CD14-positive monocyte (primary cell): ENCODE data around the gene GPANK1. TPM values are rescaled to one million over a fixed set of nuclear protein-coding genes. Genes with fewer than 3 reads are reported as not detected.

Source experiments
- DNase-seq, 3 donors: peaks; one replicate each; pipeline ENCODE4 v3.0.0-alpha.2; 2011 to 2022
- H2AFZ ChIP-seq: 2 replicates; pipeline ENCODE4 v1.6.0; 2012; ENCODE audit warnings: mild to moderate bottlenecking, low read depth, low read length, inconsistent platforms; ENCODE audit not compliant: insufficient read depth, poor library complexity, severe bottlenecking
- H3K27ac ChIP-seq, 2 donors: 1 replicate in 1 of 2; 2 replicates in 1 of 2; pipeline ENCODE4 v1.5.1; 2012 to 2013; ENCODE audit warnings: low read length in 2 of 2, control low read depth in 1 of 2, inconsistent platforms in 1 of 2, low read depth in 1 of 2, mild to moderate bottlenecking in 1 of 2
- H3K27me3 ChIP-seq, 2 donors: one replicate each; pipeline versions ENCODE4 v1.6.0 to v1.6.1; 2011 to 2013; ENCODE audit warnings: low read length in 2 of 2; ENCODE audit not compliant: control insufficient read depth in 2 of 2, insufficient read depth in 2 of 2
- H3K36me3 ChIP-seq, 2 donors: replicated peaks in 1 of 2; 1 replicate in 1 of 2; 2 replicates in 1 of 2; pipeline versions ENCODE4 v1.5.1 to v1.6.1; 2012 to 2013; ENCODE audit warnings: low read length in 2 of 2, control low read depth in 1 of 2, inconsistent platforms in 1 of 2, mild to moderate bottlenecking in 1 of 2; ENCODE audit not compliant: insufficient read depth in 2 of 2, control insufficient read depth in 1 of 2
- H3K4me1 ChIP-seq, 2 donors: 1 replicate in 1 of 2; 2 replicates in 1 of 2; pipeline versions ENCODE4 v1.5.1 to v1.6.1; 2012 to 2013; ENCODE audit warnings: low read length in 2 of 2, control low read depth in 1 of 2, inconsistent platforms in 1 of 2, mild to moderate bottlenecking in 1 of 2, moderate library complexity in 1 of 2; ENCODE audit not compliant: insufficient read depth in 2 of 2, control insufficient read depth in 1 of 2
- H3K4me2 ChIP-seq: replicated peaks from 2 replicates; pipeline ENCODE3; 2012; ENCODE audit warnings: low read length, moderate library complexity, mild to moderate bottlenecking; ENCODE audit not compliant: poor library complexity, severe bottlenecking; ENCODE audit errors: extremely low read depth
- H3K4me3 ChIP-seq, 3 experiments: fragments of 200-600 bp in 1 of 3; sonication (generic) in 1 of 3; replicated peaks in 1 of 3; 1 replicate in 2 of 3; 2 replicates in 1 of 3; pipeline ENCODE4 v1.5.1; 2011 to 2013; ENCODE audit warnings: low read length in 3 of 3, mild to moderate bottlenecking in 3 of 3, control low read depth in 2 of 3, low read depth in 2 of 3, inconsistent platforms in 1 of 3, moderate library complexity in 1 of 3
- H3K79me2 ChIP-seq: 2 replicates; pipeline ENCODE4 v1.6.0; 2012; ENCODE audit warnings: mild to moderate bottlenecking, control low read depth, inconsistent platforms, low read length, moderate library complexity; ENCODE audit not compliant: insufficient read depth
- H3K9ac ChIP-seq: 2 replicates; pipeline ENCODE4 v1.6.0; 2017; ENCODE audit warnings: low read length, mild to moderate bottlenecking; ENCODE audit not compliant: insufficient read depth, poor library complexity, severe bottlenecking
- H3K9me3 ChIP-seq, 2 donors: replicated peaks in 1 of 2; 1 replicate in 1 of 2; 2 replicates in 1 of 2; pipeline versions ENCODE4 v1.5.1 to v1.6.1; 2012 to 2013; ENCODE audit warnings: low read length in 2 of 2, control low read depth in 1 of 2; ENCODE audit not compliant: control insufficient read depth in 1 of 2, insufficient read depth in 1 of 2
- H4K20me1 ChIP-seq: 2 replicates; pipeline ENCODE4 v1.6.0; 2012; ENCODE audit warnings: mild to moderate bottlenecking, low read length, control low read depth, moderate library complexity; ENCODE audit not compliant: insufficient read depth
- H3K27ac Mint-ChIP-seq, 7 donors: one replicate each; pipeline ENCODE4 v1.8.0; 2020; ENCODE audit warnings: mild to moderate bottlenecking in 7 of 7, mixed read lengths in 7 of 7, moderate library complexity in 6 of 7, inconsistent platforms in 2 of 7
- H3K27me3 Mint-ChIP-seq, 3 donors: one replicate each; pipeline ENCODE4 v1.8.0; 2021 to 2022; ENCODE audit warnings: low read depth in 3 of 3, mild to moderate bottlenecking in 3 of 3, mixed read lengths in 3 of 3, moderate library complexity in 3 of 3, inconsistent platforms in 1 of 3
- H3K36me3 Mint-ChIP-seq, 2 donors: one replicate each; pipeline ENCODE4 v1.8.0; 2020; ENCODE audit warnings: mixed read lengths in 2 of 2, inconsistent platforms in 1 of 2, mild to moderate bottlenecking in 1 of 2
- H3K4me1 Mint-ChIP-seq: one replicate; pipeline ENCODE4 v1.8.0; 2020; ENCODE audit warnings: mild to moderate bottlenecking, mixed read lengths
- H3K4me3 Mint-ChIP-seq, 2 donors: one replicate each; pipeline ENCODE4 v1.8.0; 2020; ENCODE audit warnings: mild to moderate bottlenecking in 2 of 2, mixed read lengths in 2 of 2, moderate library complexity in 1 of 2
- H3K9me3 Mint-ChIP-seq, 7 donors: one replicate each; pipeline ENCODE4 v1.8.0; 2020 to 2022; ENCODE audit warnings: mixed read lengths in 7 of 7, mild to moderate bottlenecking in 6 of 7, moderate library complexity in 6 of 7, inconsistent platforms in 2 of 7
- WGBS: methylation state at CpG from one replicate; pipeline ENCODE4 v1.1.5; 2013; ENCODE audit warnings: missing lambda C conversion rate; ENCODE audit not compliant: insufficient coverage; 5-methylcytosine and 5-hydroxymethylcytosine counted together
- intact Hi-C, 2 donors: fragments of 100-400 bp; cut with micrococcal nuclease; formaldehyde crosslinking; loops; one replicate each; pipeline versions ENCODE4 v1.15.0 to v1.15.1; 2023
- polyA plus RNA-seq, 3 donors: library from polyadenylated mRNA; depleted of rRNA in 1 of 3; unstranded in 2 of 3; stranded (reverse) in 1 of 3; fragments of 300-500 nt in 2 of 3; fragments of >200 nt in 1 of 3; fragmentation: Illumina TruSeq in 2 of 3; gene quantifications; 1 replicate in 2 of 3; 2 replicates in 1 of 3; pipeline ENCODE4 v1.2.3, GENCODE V29; 2012 to 2021
- small RNA-seq: library from RNA; depleted of rRNA; stranded (forward); fragments of <200 nt; gene quantifications from one replicate; pipeline ENCODE3, GENCODE V24; 2012; ENCODE audit warnings: low read depth; ENCODE audit not compliant: insufficient read length
- TF ChIP-seq, protein P1 (sequence below): fragments of 200-600 bp; IDR thresholded peaks from one replicate; pipeline ENCODE4 v1.8.0; 2022; ENCODE audit warnings: antibody characterized with exemption, mild to moderate bottlenecking

The GPANK1 gene
- polyA plus RNA-seq, 3 donors, result 10.8 to 13.9 (median 12.0) TPM

DNA sequence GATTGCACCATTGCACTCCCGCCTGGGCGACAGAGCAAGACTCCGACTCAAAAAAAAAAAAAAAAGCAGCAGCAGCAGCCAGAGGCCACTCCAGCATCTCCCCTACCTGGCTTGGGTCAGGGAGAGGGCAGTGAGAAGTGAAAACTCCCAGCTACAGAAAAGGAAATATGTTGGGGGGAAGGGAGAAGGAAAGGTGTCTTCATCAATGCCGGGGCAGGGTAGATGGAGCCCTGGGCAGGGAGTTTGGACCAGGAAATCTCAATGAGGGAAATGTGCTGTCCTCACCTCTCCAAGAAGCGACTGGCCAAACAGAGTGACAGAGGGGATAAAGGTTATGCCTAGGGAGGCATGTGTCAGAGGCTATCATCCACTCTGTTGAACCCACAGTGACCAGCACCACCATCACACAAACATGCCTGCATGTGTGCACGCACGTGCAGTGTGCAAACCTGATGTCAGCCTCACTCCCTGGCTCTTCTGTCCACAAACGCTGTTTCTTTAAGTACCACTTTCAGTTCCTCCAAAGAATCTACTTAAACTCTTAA is 50.6 kb downstream of the GPANK1 start:
- H4K20me1 ChIP-seq, result peaks cover 10% of the 10 kb centered on the region
- H3K27ac ChIP-seq, result peak overlapping the region; percentile 78 to 86
- peak overlapping the region; percentile 91 to 96 for H3K4me3 Mint-ChIP-seq
- peak overlapping the region; percentile 87 to 96 (median 94) for H3K27ac Mint-ChIP-seq
- TF ChIP-seq, protein P1, sequence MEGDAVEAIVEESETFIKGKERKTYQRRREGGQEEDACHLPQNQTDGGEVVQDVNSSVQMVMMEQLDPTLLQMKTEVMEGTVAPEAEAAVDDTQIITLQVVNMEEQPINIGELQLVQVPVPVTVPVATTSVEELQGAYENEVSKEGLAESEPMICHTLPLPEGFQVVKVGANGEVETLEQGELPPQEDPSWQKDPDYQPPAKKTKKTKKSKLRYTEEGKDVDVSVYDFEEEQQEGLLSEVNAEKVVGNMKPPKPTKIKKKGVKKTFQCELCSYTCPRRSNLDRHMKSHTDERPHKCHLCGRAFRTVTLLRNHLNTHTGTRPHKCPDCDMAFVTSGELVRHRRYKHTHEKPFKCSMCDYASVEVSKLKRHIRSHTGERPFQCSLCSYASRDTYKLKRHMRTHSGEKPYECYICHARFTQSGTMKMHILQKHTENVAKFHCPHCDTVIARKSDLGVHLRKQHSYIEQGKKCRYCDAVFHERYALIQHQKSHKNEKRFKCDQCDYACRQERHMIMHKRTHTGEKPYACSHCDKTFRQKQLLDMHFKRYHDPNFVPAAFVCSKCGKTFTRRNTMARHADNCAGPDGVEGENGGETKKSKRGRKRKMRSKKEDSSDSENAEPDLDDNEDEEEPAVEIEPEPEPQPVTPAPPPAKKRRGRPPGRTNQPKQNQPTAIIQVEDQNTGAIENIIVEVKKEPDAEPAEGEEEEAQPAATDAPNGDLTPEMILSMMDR, result no peak
- peak overlapping the region; percentile 99 for H3K4me2 ChIP-seq
- H3K36me3 Mint-ChIP-seq, result peaks cover 12 to 25% of the 10 kb centered on the region in 2 donors
- DNase-seq, result peak; percentile 60 to 83 (median 67)
- intact Hi-C loops, result no loop called here
- peaks cover 58% of the 10 kb centered on the region for H3K4me1 Mint-ChIP-seq
- peak overlapping the region; percentile 72 for H2AFZ ChIP-seq
- H3K79me2 ChIP-seq, result peaks cover 43% of the 10 kb centered on the region
- peaks cover 0 to 1% (median 0%) of the 10 kb centered on the region in 3 donors for H3K27me3 Mint-ChIP-seq
- peaks cover 42 to 61% of the 10 kb centered on the region in 2 donors for H3K4me1 ChIP-seq
- no peak overlapping the region for H3K9ac ChIP-seq
- H3K9me3 Mint-ChIP-seq, result peaks cover 0 to 1% (median 0%) of the 10 kb centered on the region in 7 donors
- no CpG with 5 or more reads among the region's 8 CpGs for WGBS
- no peaks in the 10 kb centered on the region for H3K27me3 ChIP-seq
- peaks cover 4 to 11% of the 10 kb centered on the region in 2 donors for H3K36me3 ChIP-seq
- H3K4me3 ChIP-seq, result peak overlapping the region; percentile 75 to 99 (median 93)
- no peaks in the 10 kb centered on the region for H3K9me3 ChIP-seq

Small RNA genes lying within 50 kb of the gene (small RNA-seq; reads per million reads assigned to genes)
- gene MIR4646, result not detected
- not detected for gene MIR6832
- gene RF00019, result not detected
- 138 reads per million, percentile 97 among the genes with 10 or more reads in this experiment for gene SNORA38
- not detected for gene UQCRHP1

Other genes starting within 250 kb of the GPANK1 start
- 10 to 100 TPM in 2 of 3 donors, 1 to 10 TPM in 1; 8.1 to 34.8 (median 11.4) TPM for gene MICB, start 166.9 kb downstream of the GPANK1 start, polyA plus RNA-seq
- gene MCCD1, start 136.0 kb downstream of the GPANK1 start, polyA plus RNA-seq, result not detected
- 1,000 to 10,000 TPM in 1 of 3 donors, 10 to 100 TPM in 2; 64.1 to 1,059 (median 67.8) TPM for gene DDX39B, start 123.0 kb downstream of the GPANK1 start, polyA plus RNA-seq
- under 1 TPM in 1 of 3 donors, not detected in 2; 0.41 TPM for gene ATP6V1G2, start 118.4 kb downstream of the GPANK1 start, polyA plus RNA-seq
- 10 to 100 TPM in 1 of 3 donors, 1 to 10 TPM in 2; 7.7 to 10.3 (median 8.0) TPM for gene NFKBIL1, start 117.4 kb downstream of the GPANK1 start, polyA plus RNA-seq
- gene LTA, start 92.7 kb downstream of the GPANK1 start, polyA plus RNA-seq, result under 1 TPM in 2 of 3 donors, not detected in 1; 0.26 to 0.28 TPM
- gene TNF, start 89.4 kb downstream of the GPANK1 start, polyA plus RNA-seq, result 10 to 100 TPM in 1 of 3 donors, 1 to 10 TPM in 2; 7.1 to 13.7 (median 9.6) TPM
- gene LTB, start 82.6 kb downstream of the GPANK1 start, polyA plus RNA-seq, result 10 to 100 TPM; 12.6 to 25.5 (median 21.6) TPM
- gene LST1, start 78.7 kb downstream of the GPANK1 start, polyA plus RNA-seq, result 1,000 to 10,000 TPM; 1,103 to 1,584 (median 1,202) TPM
- gene NCR3, start 72.0 kb downstream of the GPANK1 start, polyA plus RNA-seq, result 1 to 10 TPM in 1 of 3 donors, under 1 TPM in 1, not detected in 1; 0.54 to 1.2 TPM
- 1,000 to 10,000 TPM in 2 of 3 donors, 100 to 1,000 TPM in 1; 952 to 2,310 (median 2,275) TPM for gene AIF1, start 49.8 kb downstream of the GPANK1 start, polyA plus RNA-seq
- 10 to 100 TPM in 1 of 3 donors, 1 to 10 TPM in 2; 1.2 to 76.7 (median 2.3) TPM for gene PRRC2A, start 44.3 kb downstream of the GPANK1 start, polyA plus RNA-seq
- 100 to 1,000 TPM in 1 of 3 donors, 10 to 100 TPM in 2; 15.4 to 195 (median 15.6) TPM for gene BAG6, start 12.3 kb downstream of the GPANK1 start, polyA plus RNA-seq
- gene APOM, start 9.1 kb downstream of the GPANK1 start, polyA plus RNA-seq, result 1 to 10 TPM; 4.2 to 8.3 (median 4.8) TPM
- gene C6orf47, start 4.2 kb downstream of the GPANK1 start, polyA plus RNA-seq, result 10 to 100 TPM in 2 of 3 donors, 1 to 10 TPM in 1; 8.0 to 23.4 (median 18.1) TPM
- 100 to 1,000 TPM; 147 to 227 (median 195) TPM for gene CSNK2B, start 1.1 kb upstream of the GPANK1 start, polyA plus RNA-seq
- 10 to 100 TPM in 1 of 3 donors, under 1 TPM in 1, not detected in 1; 0.17 to 55.1 TPM for gene LY6G5B, start 5.0 kb upstream of the GPANK1 start, polyA plus RNA-seq
- gene LY6G5C, start 16.1 kb upstream of the GPANK1 start, polyA plus RNA-seq, result 1 to 10 TPM; 4.8 to 7.3 (median 5.8) TPM
- 100 to 1,000 TPM in 1 of 3 donors, 10 to 100 TPM in 2; 53.0 to 122 (median 56.0) TPM for gene ABHD16A, start 38.3 kb upstream of the GPANK1 start, polyA plus RNA-seq
- under 1 TPM in 1 of 3 donors, not detected in 2; 0.51 TPM for gene LY6G6F, start 41.9 kb upstream of the GPANK1 start, polyA plus RNA-seq
- gene LY6G6D, start 50.4 kb upstream of the GPANK1 start, polyA plus RNA-seq, result not detected
- gene LY6G6C, start 56.7 kb upstream of the GPANK1 start, polyA plus RNA-seq, result under 1 TPM in 1 of 3 donors, not detected in 2; 0.27 TPM
- gene MPIG6B, start 58.4 kb upstream of the GPANK1 start, polyA plus RNA-seq, result under 1 TPM; 0.09 to 0.75 (median 0.68) TPM
- gene DDAH2, start 64.3 kb upstream of the GPANK1 start, polyA plus RNA-seq, result 10 to 100 TPM; 29.8 to 56.0 (median 30.6) TPM
- gene CLIC1, start 71.5 kb upstream of the GPANK1 start, polyA plus RNA-seq, result 1,000 to 10,000 TPM in 2 of 3 donors, 100 to 1,000 TPM in 1; 676 to 1,304 (median 1,196) TPM
- gene MSH5, start 75.0 kb upstream of the GPANK1 start, polyA plus RNA-seq, result 10 to 100 TPM in 1 of 3 donors, 1 to 10 TPM in 1, under 1 TPM in 1; 0.58 to 31.2 (median 1.9) TPM
- 10 to 100 TPM in 1 of 3 donors, not detected in 2; 10.4 TPM for gene SAPCD1, start 97.7 kb upstream of the GPANK1 start, polyA plus RNA-seq
- under 1 TPM in 1 of 3 donors, not detected in 2; 0.57 TPM for gene VWA7, start 112.3 kb upstream of the GPANK1 start, polyA plus RNA-seq
- 10 to 100 TPM; 22.2 to 28.9 (median 27.3) TPM for gene VARS1, start 130.8 kb upstream of the GPANK1 start, polyA plus RNA-seq
- 10 to 100 TPM; 26.0 to 41.0 (median 40.0) TPM for gene LSM2, start 142.0 kb upstream of the GPANK1 start, polyA plus RNA-seq
- under 1 TPM; 0.53 to 0.72 (median 0.55) TPM for gene HSPA1L, start 150.3 kb upstream of the GPANK1 start, polyA plus RNA-seq
- 100 to 1,000 TPM; 144 to 215 (median 200) TPM for gene HSPA1A, start 150.5 kb upstream of the GPANK1 start, polyA plus RNA-seq
- 10 to 100 TPM in 1 of 3 donors, 1 to 10 TPM in 2; 3.4 to 81.4 (median 4.8) TPM for gene HSPA1B, start 162.7 kb upstream of the GPANK1 start, polyA plus RNA-seq
- gene NEU1, start 197.8 kb upstream of the GPANK1 start, polyA plus RNA-seq, result 10 to 100 TPM; 70.2 to 89.5 (median 81.8) TPM
- gene SLC44A4, start 214.0 kb upstream of the GPANK1 start, polyA plus RNA-seq, result under 1 TPM in 1 of 3 donors, not detected in 2; 0.09 TPM
- 10 to 100 TPM in 2 of 3 donors, 1 to 10 TPM in 1; 9.9 to 52.8 (median 16.0) TPM for gene EHMT2, start 232.7 kb upstream of the GPANK1 start, polyA plus RNA-seq
- under 1 TPM in 1 of 3 donors, not detected in 2; 0.11 TPM for gene ZBTB12, start 237.1 kb upstream of the GPANK1 start, polyA plus RNA-seq